Suppressor macrophage (primary cell): ENCODE data around the gene COQ5.

Source experiments
- DNase-seq, 4 experiments: peaks; one replicate each; pipeline ENCODE4 v3.0.0-alpha.2; 2020 to 2022

COQ5 gene

GRCh38 chr12:120481022-120481767 lies 47.8 kb downstream of the COQ5 start:
- no peak for DNase-seq

GRCh38 chr12:120480211-120480610 lies 48.7 kb downstream of the COQ5 start:
- DNase-seq = no peak

GRCh38 chr12:120479458-120479857 lies 49.5 kb downstream of the COQ5 start:
- DNase-seq = no peak

- DNase-seq = no peak
These were observed 53.3 kb downstream of the COQ5 start for GRCh38 chr12:120475643-120476042.

- peak; percentile 83 to 94 (median 88) for DNase-seq
These were observed 54.4 kb downstream of the COQ5 start for GRCh38 chr12:120474616-120474960.

- DNase-seq = peak in 2 of 4 experiments; percentile 16 to 27
These were observed 54.9 kb downstream of the COQ5 start for GRCh38 chr12:120473807-120474615.

- peak; percentile 18 to 72 (median 43) for DNase-seq
These were observed 56.4 kb downstream of the COQ5 start for GRCh38 chr12:120472521-120472920.

GRCh38 chr12:120470150-120470784 lies 58.7 kb downstream of the COQ5 start:
- DNase-seq = peak in 1 of 4 experiments; percentile 26

- DNase-seq = peak; percentile 98 to 99 (median 99)
These were observed 59.4 kb downstream of the COQ5 start, which contains the start of gene SRSF9 for GRCh38 chr12:120469450-120470149. TSS of gene SRSF9 (minus strand) at chr12:120469748. CDS start at chr12:120469609, 139 bp downstream.

- peak; percentile 19 to 65 (median 46) for DNase-seq
These were observed 60.0 kb downstream of the COQ5 start for GRCh38 chr12:120468821-120469449.

GRCh38 chr12:120468325-120468820 lies 60.6 kb downstream of the COQ5 start:
- DNase-seq = peak; percentile 55 to 74 (median 68)

GRCh38 chr12:120467439-120467838 lies 61.5 kb downstream of the COQ5 start:
- DNase-seq = no peak

GRCh38 chr12:120466560-120467315 lies 62.2 kb downstream of the COQ5 start:
- peak; percentile 42 to 60 (median 57) for DNase-seq

GRCh38 chr12:120465756-120466155 lies 63.2 kb downstream of the COQ5 start:
- DNase-seq = peak in 1 of 4 experiments; percentile 22

- DNase-seq = no peak
These were observed 65.2 kb downstream of the COQ5 start for GRCh38 chr12:120463712-120464111.

GRCh38 chr12:120462099-120462640 lies 66.8 kb downstream of the COQ5 start:
- DNase-seq = no peak

- no peak for DNase-seq
These were observed 68.8 kb downstream of the COQ5 start for GRCh38 chr12:120460157-120460556.

- DNase-seq = no peak
These were observed 71.8 kb downstream of the COQ5 start for GRCh38 chr12:120457133-120457532.

GRCh38 chr12:120455302-120455701 lies 73.7 kb downstream of the COQ5 start:
- DNase-seq = no peak

- peak in 3 of 4 experiments; percentile 45 to 56 (median 52) for DNase-seq
These were observed 75.0 kb downstream of the COQ5 start for GRCh38 chr12:120453977-120454376.
